HepG2 (cell line): ENCODE measurements around the gene CMTM8. TPM values are rescaled to one million over a fixed set of nuclear protein-coding genes. Genes with fewer than 3 reads are reported as not detected.

Experiments used
- ATAC-seq: fragments of 200-7000 bp; cut with Tn5 transposase; 3 replicates; pipeline ENCODE4 v1.9.1; 2020; ENCODE audit warnings: mild to moderate bottlenecking, moderate library complexity
- BruUV-seq: library from RNA; stranded (reverse); fragments of 400-500 nt; replicated peaks from 2 replicates; lab custom pipeline; 2021; lab: Mats Ljungman, UMichigan
- CTCF ChIA-PET: fragments of 300-600 bp; formaldehyde crosslinking; extraction: SDS; loops from one replicate; lab custom pipeline; 2021; ENCODE audit warnings: low total read pairs, inconsistent platforms, low intra/inter-chr PET ratio; lab: Yijun Ruan, JAX
- POLR2A ChIA-PET: fragments of 350-600 bp; sonication (Branson Sonifier 250); formaldehyde crosslinking; loops from one replicate; lab custom pipeline; 2020; ENCODE audit warnings: antibody characterized with exemption, inconsistent platforms; lab: Yijun Ruan, JAX
- DNase-seq: peaks from one replicate; pipeline ENCODE4 v3.0.0-alpha.2; 2015; ENCODE audit warnings: low spot score
- FAIRE-seq: peaks from 3 replicates; lab custom pipeline; 2011; peaks lifted over from hg19 to GRCh38; lab: Jason Lieb, UNC
- H2AFZ ChIP-seq: one replicate; pipeline ENCODE4 v1.6.1; 2011; ENCODE audit warnings: low read length, inconsistent platforms
- H3K27ac ChIP-seq: fragments of 300-600 bp; 3 replicates; pipeline ENCODE4 v1.8.0; 2011; ENCODE audit warnings: mixed run types, mild to moderate bottlenecking, mixed read lengths, low read length, inconsistent platforms; ENCODE audit not compliant: insufficient read depth; ENCODE audit errors: extremely low read length
- H3K27me3 ChIP-seq, 2 experiments: fragments of 200-600 bp in 1 of 2; 2 replicates in 1 of 2; 3 replicates in 1 of 2; pipeline versions ENCODE4 v1.6.0 to v1.8.0; 2011; ENCODE audit warnings: low read length in 2 of 2, mild to moderate bottlenecking in 2 of 2, moderate library complexity in 2 of 2, inconsistent platforms in 1 of 2; ENCODE audit not compliant: insufficient read depth in 2 of 2, control insufficient read depth in 1 of 2
- H3K36me3 ChIP-seq, 2 experiments: fragments of 200-600 bp in 1 of 2; replicated peaks in 1 of 2; 2 replicates in 1 of 2; 3 replicates in 1 of 2; pipeline versions ENCODE4 v1.5.1 to v1.8.0; 2011; ENCODE audit warnings: low read length in 2 of 2, inconsistent platforms in 1 of 2; ENCODE audit not compliant: insufficient read depth in 2 of 2, control insufficient read depth in 1 of 2
- H3K4me1 ChIP-seq: 2 replicates; pipeline ENCODE4 v1.5.1; 2012; ENCODE audit warnings: low read length, inconsistent platforms; ENCODE audit not compliant: insufficient read depth
- H3K4me2 ChIP-seq: 2 replicates; pipeline ENCODE4 v1.6.0; 2011; ENCODE audit warnings: low read depth, low read length, inconsistent platforms
- H3K4me3 ChIP-seq, 3 experiments: fragments of 200-600 bp in 1 of 3; sonication (generic), shearing (Covaris generic) in 1 of 3; replicated peaks in 1 of 3; 2 replicates each; pipeline ENCODE4 v1.5.1; 2011 to 2016; ENCODE audit warnings: low read length in 3 of 3, inconsistent platforms in 2 of 3, low read depth in 2 of 3, mild to moderate bottlenecking in 2 of 3, control low read depth in 1 of 3, mixed read lengths in 1 of 3; ENCODE audit not compliant: insufficient read depth in 1 of 3
- H3K79me2 ChIP-seq: one replicate; pipeline ENCODE4 v1.6.1; 2011; ENCODE audit warnings: low read length, inconsistent platforms; ENCODE audit not compliant: insufficient read depth
- H3K9ac ChIP-seq: 2 replicates; pipeline ENCODE4 v1.6.0; 2011; ENCODE audit warnings: mild to moderate bottlenecking, low read depth, low read length, inconsistent platforms; ENCODE audit not compliant: insufficient read depth
- H3K9me3 ChIP-seq: 2 replicates; pipeline ENCODE4 v1.5.1; 2012; ENCODE audit warnings: mild to moderate bottlenecking, low read length
- H4K20me1 ChIP-seq: 2 replicates; pipeline ENCODE4 v1.6.0; 2011; ENCODE audit warnings: inconsistent platforms, mild to moderate bottlenecking, low read length, moderate library complexity; ENCODE audit not compliant: insufficient read depth
- ADNP ChIP-seq: sonication (generic); formaldehyde crosslinking; IDR thresholded peaks from 2 replicates; pipeline ENCODE4 v1.4.0; 2020; ENCODE audit warnings: missing genetic modification reagents
- CHD4 ChIP-seq: fragments of 200-600 bp; sonication (generic); IDR thresholded peaks from 2 replicates; pipeline ENCODE4 v1.7.0; 2017; ENCODE audit warnings: mild to moderate bottlenecking, low read length, borderline replicate concordance
- GATAD1 ChIP-seq: IDR thresholded peaks from 2 replicates; pipeline ENCODE4 v1.6.1; 2016; ENCODE audit warnings: missing genetic modification reagents, missing compliant biosample characterization
- GZF1 ChIP-seq: sonication (generic); formaldehyde crosslinking; IDR thresholded peaks from 2 replicates; pipeline ENCODE4 v1.5.1; 2020; ENCODE audit warnings: mild to moderate bottlenecking, missing genetic modification reagents
- HCFC1 ChIP-seq: fragments of 150-350 bp; IDR thresholded peaks from 2 replicates; pipeline ENCODE4 v1.6.1; 2014; ENCODE audit warnings: low read depth, low read length
- POLR2AphosphoS2 ChIP-seq: IDR thresholded peaks from 2 replicates; pipeline ENCODE4 v1.6.1; 2011; ENCODE audit warnings: low read depth, low read length, improper control_type of control experiment
- PPARG ChIP-seq: conservative IDR thresholded peaks from 2 replicates; pipeline ENCODE4 v1.6.1; 2016; ENCODE audit warnings: missing biosample characterization, missing genetic modification reagents
- RAD21 ChIP-seq: fragments of 450-650 bp; formaldehyde crosslinking; IDR thresholded peaks from 2 replicates; pipeline ENCODE4 v1.5.0; 2020; ENCODE audit warnings: mild to moderate bottlenecking
- RBM22 ChIP-seq: fragments of 200-400 bp; formaldehyde crosslinking; optimal IDR thresholded peaks from 2 replicates; pipeline ENCODE3; 2017; ENCODE audit warnings: mild to moderate bottlenecking, low read length, moderate library complexity
- SALL1 ChIP-seq: sonication (generic); formaldehyde crosslinking; IDR thresholded peaks from 2 replicates; pipeline ENCODE4 v1.8.0; 2022; ENCODE audit warnings: mild to moderate bottlenecking, missing genetic modification reagents
- TARDBP ChIP-seq: sonication (generic); formaldehyde crosslinking; IDR thresholded peaks from 2 replicates; pipeline ENCODE4 v1.8.0; 2022; ENCODE audit warnings: mild to moderate bottlenecking, missing genetic modification reagents
- WIZ ChIP-seq: sonication (generic); formaldehyde crosslinking; IDR thresholded peaks from 2 replicates; pipeline ENCODE4 v1.5.1; 2020; ENCODE audit warnings: mild to moderate bottlenecking, missing genetic modification reagents
- YEATS4 ChIP-seq: sonication (generic); formaldehyde crosslinking; IDR thresholded peaks from 2 replicates; pipeline ENCODE4 v1.4.0; 2020; ENCODE audit warnings: missing genetic modification reagents, borderline replicate concordance
- ZNF331 ChIP-seq: sonication (generic); formaldehyde crosslinking; IDR thresholded peaks from 2 replicates; pipeline ENCODE4 v1.4.0; 2020; ENCODE audit warnings: missing genetic modification reagents
- ZNF597 ChIP-seq: sonication (generic); formaldehyde crosslinking; IDR thresholded peaks from 2 replicates; pipeline ENCODE4 v1.5.0; 2020; ENCODE audit warnings: missing genetic modification reagents
- ZSCAN30 ChIP-seq: sonication (generic); formaldehyde crosslinking; IDR thresholded peaks from 2 replicates; pipeline ENCODE4 v1.5.0; 2020; ENCODE audit warnings: mild to moderate bottlenecking, missing genetic modification reagents
- WGBS: methylation state at CpG from one replicate; pipeline ENCODE4 v1.1.6; 2017; ENCODE audit warnings: low lambda C conversion rate; 5-methylcytosine and 5-hydroxymethylcytosine counted together
- in situ Hi-C: cut with HindIII; loops from 2 replicates; pipeline ENCODE4 v1.10.0; 2017; ENCODE audit warnings: low pct_unique_long_range_greater_than_20kb; ENCODE audit not compliant: extremely low pct_ligation_motif_present
- intact Hi-C: fragments of 100-400 bp; cut with micrococcal nuclease; formaldehyde crosslinking; loops from one replicate; pipeline ENCODE4 v1.10.0; 2022; ENCODE audit not compliant: unreplicated experiment
- polyA plus RNA-seq, 8 experiments: library from polyadenylated mRNA; depleted of rRNA in 3 of 8; stranded (reverse) in 7 of 8; unstranded in 1 of 8; fragments of >200 nt; fragmentation: Illumina TruSeq in 4 of 8; extraction: Trizol in 4 of 8; gene quantifications; 2 replicates each; pipeline versions ENCODE4 v1.2.1 to v1.2.3, GENCODE V29; 2011 to 2016; ENCODE audit warnings: low read depth in 4 of 8, missing spikeins in 1 of 8, mixed read lengths in 1 of 8; ENCODE audit not compliant: insufficient read depth in 1 of 8
- total RNA-seq, 5 experiments: library from RNA; depleted of rRNA; stranded (reverse); fragments of >200 nt; fragmentation: Illumina TruSeq; extraction: Trizol; gene quantifications; 2 replicates each; pipeline ENCODE4 v1.2.3, GENCODE V29; 2016; ENCODE audit warnings: low read depth in 1 of 5
- TF ChIP-seq, protein P1 (sequence below): sonication (generic); formaldehyde crosslinking; IDR thresholded peaks from 2 replicates; pipeline ENCODE4 v1.5.0; 2020; ENCODE audit warnings: mild to moderate bottlenecking, missing genetic modification reagents, borderline replicate concordance
- TF ChIP-seq, protein P2 (sequence below): sonication (generic); formaldehyde crosslinking; IDR thresholded peaks from 2 replicates; pipeline ENCODE4 v1.4.0; 2020; ENCODE audit warnings: mild to moderate bottlenecking, missing genetic modification reagents

CMTM8 gene
- total and polyA plus RNA-seq, 2 of the 13 experiments (the other 11 are each of a cell fraction or from before 2014, with no cell fraction given) = 8.9 to 15.8 TPM

GRCh38 chr3:32366638-32367397 is 128.3 kb downstream of the CMTM8 start (continued):
- TF ChIP-seq GATAD1 (CRISPR knock-in tag) (no peak), POLR2AphosphoS2 (no peak)
- TF ChIP-seq, all 625 proteins: peak for 0

DNA sequence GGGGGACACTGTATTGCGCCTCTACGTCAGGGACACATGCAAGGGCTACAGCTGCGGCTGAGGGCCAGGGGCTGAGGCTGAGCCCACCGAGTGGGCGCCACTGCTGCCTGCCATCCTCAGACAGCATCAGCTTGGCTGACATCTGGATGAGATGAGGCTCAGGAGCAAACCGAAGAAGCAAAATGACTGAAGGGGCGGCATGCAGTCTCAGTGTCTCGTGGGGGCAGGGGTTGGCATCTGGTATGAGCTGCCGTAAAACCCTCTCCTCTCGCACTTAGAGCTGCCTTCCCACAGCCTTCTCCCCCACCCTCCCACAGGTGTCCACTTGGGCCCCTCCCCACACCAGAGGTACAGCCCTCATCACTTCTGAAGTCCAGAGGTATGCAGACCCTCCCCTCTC is 129.0 kb downstream of the CMTM8 start:
- Histone ChIP-seq H3K27ac (no peak overlapping the region), H3K4me2 (no peak overlapping the region), H3K9ac (no peak overlapping the region), H3K4me1 (peaks cover 12% of the 10 kb centered on the region), H3K4me3 (no peak overlapping the region), H3K36me3 (peaks cover 2 to 3% of the 10 kb centered on the region in 2 experiments; a peak in 4 of 5 replicates)
- WGBS = 90% methylated on average over 6 of the region's 10 CpGs
- no peak for ATAC-seq
- ChIA-PET CTCF (no interaction called here), POLR2A (no interaction called here)
- in situ Hi-C loops = no loop called here
- no peak for DNase-seq
- no peak for FAIRE-seq
- TF ChIP-seq YEATS4 (no peak), ZNF331 (CRISPR knock-in tag) (no peak), SALL1 (CRISPR knock-in tag) (no peak), ZNF597 (CRISPR knock-in tag) (no peak), ADNP (CRISPR knock-in tag) (no peak), RAD21 (CRISPR knock-in tag) (no peak), GZF1 (CRISPR knock-in tag) (no peak), TARDBP (no peak), HCFC1 (no peak), ZSCAN30 (no peak), CHD4 (no peak), WIZ (CRISPR knock-in tag) (no peak), PPARG (CRISPR knock-in tag) (no peak), RBM22 (no peak)
- TF ChIP-seq, protein P1, sequence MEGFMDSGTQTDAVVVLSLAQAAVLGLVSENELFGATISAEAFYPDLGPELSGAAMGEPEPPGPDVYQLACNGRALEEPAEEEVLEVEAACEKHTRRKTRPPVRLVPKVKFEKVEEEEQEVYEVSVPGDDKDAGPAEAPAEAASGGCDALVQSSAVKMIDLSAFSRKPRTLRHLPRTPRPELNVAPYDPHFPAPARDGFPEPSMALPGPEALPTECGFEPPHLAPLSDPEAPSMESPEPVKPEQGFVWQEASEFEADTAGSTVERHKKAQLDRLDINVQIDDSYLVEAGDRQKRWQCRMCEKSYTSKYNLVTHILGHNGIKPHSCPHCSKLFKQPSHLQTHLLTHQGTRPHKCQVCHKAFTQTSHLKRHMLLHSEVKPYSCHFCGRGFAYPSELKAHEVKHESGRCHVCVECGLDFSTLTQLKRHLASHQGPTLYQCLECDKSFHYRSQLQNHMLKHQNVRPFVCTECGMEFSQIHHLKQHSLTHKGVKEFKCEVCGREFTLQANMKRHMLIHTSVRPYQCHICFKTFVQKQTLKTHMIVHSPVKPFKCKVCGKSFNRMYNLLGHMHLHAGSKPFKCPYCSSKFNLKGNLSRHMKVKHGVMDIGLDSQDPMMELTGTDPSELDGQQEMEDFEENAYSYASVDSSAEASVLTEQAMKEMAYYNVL = no peak
- TF ChIP-seq, protein P2, sequence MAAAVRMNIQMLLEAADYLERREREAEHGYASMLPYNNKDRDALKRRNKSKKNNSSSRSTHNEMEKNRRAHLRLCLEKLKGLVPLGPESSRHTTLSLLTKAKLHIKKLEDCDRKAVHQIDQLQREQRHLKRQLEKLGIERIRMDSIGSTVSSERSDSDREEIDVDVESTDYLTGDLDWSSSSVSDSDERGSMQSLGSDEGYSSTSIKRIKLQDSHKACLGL = no peak
- TF ChIP-seq, all 625 proteins: peak for 0
- H2AFZ ChIP-seq = no peak overlapping the region
- H4K20me1 ChIP-seq = no peaks in the 10 kb centered on the region
- no peaks in the 10 kb centered on the region for H3K27me3 ChIP-seq
- BruUV-seq = no TSS peak
- intact Hi-C loops = no loop called here
- no peaks in the 10 kb centered on the region for H3K9me3 ChIP-seq
- no peaks in the 10 kb centered on the region for H3K79me2 ChIP-seq
